ENCODE data around the gene LYZL1.

GRCh38 chr10:29329420-29329819 lies 40.5 kb downstream of the LYZL1 start:
- TF ChIP-seq CTCF (IDR thresholded peaks at IDR 0.05) (no peak), POLR2A (IDR thresholded peaks at IDR 0.05) (no peak)

Measured in right lobe of liver (tissue), 4 donors.